ENCODE measurements around the gene NEDD8.

Gene NEDD8

GRCh38 chr14:24167469-24168114, 64.6 kb downstream of the NEDD8 start:
- TF ChIP-seq EZH2phosphoT487 (conservative IDR thresholded peaks at IDR 0.05; ENCODE audit: low read length) (no peak), CTCF (IDR thresholded peaks at IDR 0.05; ENCODE audit: insufficient read depth, low read length, poor library complexity, severe bottlenecking) (no peak)
- no peak overlapping the region for H3K27ac ChIP-seq (ENCODE audit: low read depth, low read length)

More at GRCh38 chr14:24167469-24168114, 64.6 kb downstream of the NEDD8 start:
- Histone ChIP-seq H3F3A (ENCODE audit: insufficient read depth) (no peaks in the 10 kb centered on the region), H3K9ac (ENCODE audit: low read length) (no peak overlapping the region), H3K36me3 (ENCODE audit: low read length) (no peaks in the 10 kb centered on the region), H3K4me3 (ENCODE audit: insufficient read depth, low read length, poor library complexity, severe bottlenecking) (no peak overlapping the region), H3K79me2 (ENCODE audit: insufficient read depth, low read length) (no peaks in the 10 kb centered on the region), H3K4me2 (ENCODE audit: low read depth, low read length, poor library complexity, severe bottlenecking) (no peak overlapping the region), H3K9me3 (ENCODE audit: insufficient read depth, low read length) (no peaks in the 10 kb centered on the region), H3K27me3 (ENCODE audit: low read length) (no peaks in the 10 kb centered on the region), H4K20me1 (ENCODE audit: low read depth, low read length) (no peaks in the 10 kb centered on the region), H3K9me2 (replicated peaks; ENCODE audit: insufficient read depth, low read length) (no peaks in the 10 kb centered on the region), H2AFZ (ENCODE audit: low read depth, low read length, severe bottlenecking) (no peak overlapping the region)

All from SU-DHL-6 (cell line).